Measurements from ENCODE around the gene PTPRA. TPM values are rescaled to one million over a fixed set of nuclear protein-coding genes. Genes with fewer than 3 reads are reported as not detected.

Gene PTPRA
- total RNA-seq, 1 experiment from 2014 or later = 56.9 TPM

- Histone ChIP-seq H3K4me1 (ENCODE audit: insufficient read depth, low read length, poor library complexity, severe bottlenecking) (peaks cover 7% of the 10 kb centered on the region), H3K9me3 (ENCODE audit: low read depth, low read length, poor library complexity, severe bottlenecking) (no peaks in the 10 kb centered on the region), H3K4me3 (ENCODE audit: low read depth, low read length, poor library complexity, severe bottlenecking) (no peak overlapping the region), H3K27ac (ENCODE audit: low read depth, low read length, poor library complexity, severe bottlenecking) (no peak overlapping the region), H3K36me3 (ENCODE audit: insufficient read depth, low read length, poor library complexity, severe bottlenecking) (no peaks in the 10 kb centered on the region), H3K27me3 (replicated peaks; ENCODE audit: insufficient read depth, low read depth, low read length, poor library complexity) (no peaks in the 10 kb centered on the region)
- intact Hi-C loops (cut with micrococcal nuclease; ENCODE audit: unreplicated experiment) = no loop called here
- no TSS peak for BruUV-seq (replicated peaks)
- POLR2A ChIA-PET (ENCODE audit: low non-redundant PET) = no interaction called here
- DNase-seq (ENCODE audit: low spot score) = no peak
- no peak for TF ChIP-seq EZH2 (IDR thresholded peaks at IDR 0.05; ENCODE audit: borderline replicate concordance, low read depth, low read length, poor library complexity, severe bottlenecking)
- TF ChIP-seq CTCF (conservative IDR thresholded peaks at IDR 0.05; ENCODE audit: low read depth, low read length) = no peak
- CTCF ChIA-PET = no interaction called here
These were observed 69.2 kb downstream of the PTPRA start for GRCh38 chr20:2942439-2942838.

DNA sequence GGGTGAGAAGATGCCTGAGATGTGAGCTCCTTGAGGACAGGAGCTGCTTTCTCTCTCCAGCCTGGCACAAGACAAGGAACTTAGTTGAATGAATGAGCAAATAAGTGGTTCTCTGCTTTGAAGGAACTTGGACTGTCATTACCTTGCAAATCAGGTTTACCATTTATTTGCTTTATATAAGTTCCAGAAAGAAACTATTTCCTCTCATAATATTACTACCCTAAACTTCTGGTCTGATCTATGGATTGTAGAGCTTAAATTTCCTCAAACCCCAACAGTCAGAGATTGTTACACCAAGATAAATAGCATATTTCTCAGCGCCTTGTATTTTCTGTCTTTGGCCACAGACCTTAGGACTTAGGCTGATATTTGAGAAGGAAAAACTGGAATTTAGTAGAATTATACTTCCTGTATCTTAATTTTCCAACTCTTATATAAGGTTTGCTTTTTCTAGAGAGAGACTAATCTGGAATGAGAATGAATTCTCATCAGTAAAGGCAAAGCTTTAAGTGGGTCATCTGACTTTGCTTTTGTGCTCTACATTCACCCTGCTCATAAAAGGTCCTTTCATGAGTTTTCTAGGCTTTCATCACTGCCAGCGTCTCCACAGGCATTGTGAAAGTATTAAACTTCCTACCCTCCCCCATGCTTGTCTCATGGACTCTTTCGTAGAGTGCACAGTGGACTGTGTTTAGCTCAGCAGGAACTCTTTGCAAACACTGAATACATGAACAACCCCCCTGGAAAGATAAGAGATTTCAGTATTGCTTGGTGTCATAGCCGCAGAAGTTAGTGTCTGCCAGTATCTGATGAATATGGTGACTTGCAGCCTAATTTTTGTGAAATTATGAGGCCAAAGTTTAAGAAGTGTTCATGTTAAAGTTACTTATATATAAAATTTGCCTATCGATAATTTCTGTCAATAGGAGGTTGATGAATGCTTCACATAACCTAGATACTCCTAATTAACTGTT, 74.0 kb downstream of the PTPRA start:
- no TSS peak for BruUV-seq (replicated peaks)
- Histone ChIP-seq H3K27me3 (replicated peaks; ENCODE audit: insufficient read depth, low read depth, low read length, poor library complexity) (no peaks in the 10 kb centered on the region), H3K4me3 (ENCODE audit: low read depth, low read length, poor library complexity, severe bottlenecking) (no peak overlapping the region), H3K27ac (ENCODE audit: low read depth, low read length, poor library complexity, severe bottlenecking) (peak overlapping the region; percentile 68), H3K36me3 (ENCODE audit: insufficient read depth, low read length, poor library complexity, severe bottlenecking) (peaks cover 12% of the 10 kb centered on the region), H3K4me1 (ENCODE audit: insufficient read depth, low read length, poor library complexity, severe bottlenecking) (peaks cover 13% of the 10 kb centered on the region), H3K9me3 (ENCODE audit: low read depth, low read length, poor library complexity, severe bottlenecking) (no peaks in the 10 kb centered on the region)
- POLR2A ChIA-PET (ENCODE audit: low non-redundant PET) = interaction anchor here (0.7 kb wide), 1 partner anchor 152 kb away, joined by 3 read pairs; no protein-coding TSS in a partner anchor
- CTCF ChIA-PET = no interaction called here
- intact Hi-C loops (cut with micrococcal nuclease; ENCODE audit: unreplicated experiment) = no loop called here
- no peak for TF ChIP-seq EZH2 (IDR thresholded peaks at IDR 0.05; ENCODE audit: borderline replicate concordance, low read depth, low read length, poor library complexity, severe bottlenecking)
- TF ChIP-seq CTCF (conservative IDR thresholded peaks at IDR 0.05; ENCODE audit: low read depth, low read length) = no peak
- DNase-seq (ENCODE audit: low spot score) = peak; percentile 90

GRCh38 chr20:2948968-2949367, 75.7 kb downstream of the PTPRA start:
- no peaks in the 10 kb centered on the region for H3K9me3 ChIP-seq (ENCODE audit: low read depth, low read length, poor library complexity, severe bottlenecking)
- H3K4me1 ChIP-seq (ENCODE audit: insufficient read depth, low read length, poor library complexity, severe bottlenecking) = peaks cover 13% of the 10 kb centered on the region
- no peak for TF ChIP-seq CTCF (conservative IDR thresholded peaks at IDR 0.05; ENCODE audit: low read depth, low read length)
- TF ChIP-seq EZH2 (IDR thresholded peaks at IDR 0.05; ENCODE audit: borderline replicate concordance, low read depth, low read length, poor library complexity, severe bottlenecking) = no peak
- H3K4me3 ChIP-seq (ENCODE audit: low read depth, low read length, poor library complexity, severe bottlenecking) = no peak overlapping the region
- no TSS peak for BruUV-seq (replicated peaks)
- ChIA-PET POLR2A (ENCODE audit: low non-redundant PET) (no interaction called here), CTCF (no interaction called here)
- intact Hi-C loops (cut with micrococcal nuclease; ENCODE audit: unreplicated experiment) = no loop called here
- no peak for DNase-seq (ENCODE audit: low spot score)
- no peaks in the 10 kb centered on the region for H3K27me3 ChIP-seq (replicated peaks; ENCODE audit: insufficient read depth, low read depth, low read length, poor library complexity)
- no peak overlapping the region for H3K27ac ChIP-seq (ENCODE audit: low read depth, low read length, poor library complexity, severe bottlenecking)
- peaks cover 12% of the 10 kb centered on the region for H3K36me3 ChIP-seq (ENCODE audit: insufficient read depth, low read length, poor library complexity, severe bottlenecking)
